ENCODE data around the gene MAP2.

MAP2 gene

GRCh38 chr2:209398463-209398862, 25.4 kb upstream of the MAP2 start:
- no peak for DNase-seq (ENCODE audit: low read depth)
- TF ChIP-seq, protein P1, sequence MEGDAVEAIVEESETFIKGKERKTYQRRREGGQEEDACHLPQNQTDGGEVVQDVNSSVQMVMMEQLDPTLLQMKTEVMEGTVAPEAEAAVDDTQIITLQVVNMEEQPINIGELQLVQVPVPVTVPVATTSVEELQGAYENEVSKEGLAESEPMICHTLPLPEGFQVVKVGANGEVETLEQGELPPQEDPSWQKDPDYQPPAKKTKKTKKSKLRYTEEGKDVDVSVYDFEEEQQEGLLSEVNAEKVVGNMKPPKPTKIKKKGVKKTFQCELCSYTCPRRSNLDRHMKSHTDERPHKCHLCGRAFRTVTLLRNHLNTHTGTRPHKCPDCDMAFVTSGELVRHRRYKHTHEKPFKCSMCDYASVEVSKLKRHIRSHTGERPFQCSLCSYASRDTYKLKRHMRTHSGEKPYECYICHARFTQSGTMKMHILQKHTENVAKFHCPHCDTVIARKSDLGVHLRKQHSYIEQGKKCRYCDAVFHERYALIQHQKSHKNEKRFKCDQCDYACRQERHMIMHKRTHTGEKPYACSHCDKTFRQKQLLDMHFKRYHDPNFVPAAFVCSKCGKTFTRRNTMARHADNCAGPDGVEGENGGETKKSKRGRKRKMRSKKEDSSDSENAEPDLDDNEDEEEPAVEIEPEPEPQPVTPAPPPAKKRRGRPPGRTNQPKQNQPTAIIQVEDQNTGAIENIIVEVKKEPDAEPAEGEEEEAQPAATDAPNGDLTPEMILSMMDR (IDR thresholded peaks at IDR 0.05; ENCODE audit: control insufficient read depth, extremely low read depth, insufficient read depth): no peak
- no peak overlapping the region for H3K4me3 ChIP-seq (ENCODE audit: low read depth, low read length)

DNA sequence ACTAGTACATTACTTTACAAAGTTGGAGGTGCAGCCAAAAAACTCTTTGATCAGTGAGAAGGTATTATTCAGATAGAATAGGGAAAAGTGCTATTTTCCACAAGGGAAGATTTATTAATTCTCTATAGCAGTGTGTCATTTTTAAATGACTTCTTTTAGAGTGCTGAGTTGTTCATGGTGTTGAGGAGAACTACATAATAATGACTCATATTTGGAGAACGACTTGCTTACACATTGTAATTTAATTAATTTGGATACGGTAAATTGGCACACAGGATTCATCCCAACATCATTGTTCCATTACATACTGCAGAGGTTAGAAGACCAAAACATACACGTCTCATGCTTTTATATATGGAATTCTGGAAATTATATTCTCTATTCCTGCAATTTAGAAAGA, 22.1 kb upstream of the MAP2 start:
- TF ChIP-seq, protein P1 (IDR thresholded peaks at IDR 0.05; ENCODE audit: control insufficient read depth, extremely low read depth, insufficient read depth): no peak
- no peak overlapping the region for H3K4me3 ChIP-seq (ENCODE audit: low read depth, low read length)
- DNase-seq (ENCODE audit: low read depth): no peak

GRCh38 chr2:209411296-209411695, 12.6 kb upstream of the MAP2 start:
- H3K4me3 ChIP-seq (ENCODE audit: low read depth, low read length): no peak overlapping the region
- DNase-seq (ENCODE audit: low read depth): no peak
- TF ChIP-seq, protein P1 (IDR thresholded peaks at IDR 0.05; ENCODE audit: control insufficient read depth, extremely low read depth, insufficient read depth): no peak

GRCh38 chr2:209411718-209412117, 12.1 kb upstream of the MAP2 start:
- TF ChIP-seq, protein P1 (IDR thresholded peaks at IDR 0.05; ENCODE audit: control insufficient read depth, extremely low read depth, insufficient read depth): no peak
- no peak overlapping the region for H3K4me3 ChIP-seq (ENCODE audit: low read depth, low read length)
- no peak for DNase-seq (ENCODE audit: low read depth)

DNA sequence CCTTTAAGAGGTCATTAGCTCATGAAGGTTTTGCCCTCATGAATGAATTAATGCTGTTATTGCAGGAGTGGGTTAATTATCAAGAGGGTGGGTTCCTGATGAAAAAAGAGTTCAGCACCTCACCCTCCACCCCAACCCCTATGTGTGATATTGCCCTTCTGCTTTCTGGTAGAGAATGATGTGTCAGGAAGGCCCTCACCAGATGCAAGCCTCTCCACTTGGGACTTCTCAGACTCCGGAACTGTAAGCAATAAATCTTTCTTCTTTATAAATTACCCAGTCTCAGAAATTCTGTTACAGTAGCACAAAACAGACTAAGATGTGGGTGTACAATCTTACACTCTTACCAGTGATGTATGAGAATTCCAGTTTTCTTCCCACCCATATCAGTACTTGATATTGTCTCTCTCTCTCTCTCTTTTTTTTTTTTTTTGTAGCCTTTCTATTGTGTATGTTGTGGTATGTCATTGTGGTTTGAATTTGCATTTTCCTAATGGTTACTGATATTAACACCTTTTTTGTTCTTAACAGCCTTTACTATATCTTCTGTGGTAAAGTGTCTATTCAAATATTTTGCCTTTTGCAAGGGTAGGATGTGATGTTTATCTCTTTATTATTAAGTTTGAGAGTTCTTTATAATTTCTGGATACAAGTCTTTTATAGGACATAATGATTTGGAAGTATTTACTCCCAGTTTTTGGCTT, 10.4 kb upstream of the MAP2 start:
- no peak overlapping the region for H3K4me3 ChIP-seq (ENCODE audit: low read depth, low read length)
- TF ChIP-seq, protein P1 (IDR thresholded peaks at IDR 0.05; ENCODE audit: control insufficient read depth, extremely low read depth, insufficient read depth): no peak
- no peak for DNase-seq (ENCODE audit: low read depth)

- TF ChIP-seq, protein P1 (IDR thresholded peaks at IDR 0.05; ENCODE audit: control insufficient read depth, extremely low read depth, insufficient read depth): no peak
- peak; percentile 59 for DNase-seq (ENCODE audit: low read depth)
- no peak overlapping the region for H3K4me3 ChIP-seq (ENCODE audit: low read depth, low read length)
Observed at GRCh38 chr2:209416913-209417312, 6.9 kb upstream of the MAP2 start.

DNA sequence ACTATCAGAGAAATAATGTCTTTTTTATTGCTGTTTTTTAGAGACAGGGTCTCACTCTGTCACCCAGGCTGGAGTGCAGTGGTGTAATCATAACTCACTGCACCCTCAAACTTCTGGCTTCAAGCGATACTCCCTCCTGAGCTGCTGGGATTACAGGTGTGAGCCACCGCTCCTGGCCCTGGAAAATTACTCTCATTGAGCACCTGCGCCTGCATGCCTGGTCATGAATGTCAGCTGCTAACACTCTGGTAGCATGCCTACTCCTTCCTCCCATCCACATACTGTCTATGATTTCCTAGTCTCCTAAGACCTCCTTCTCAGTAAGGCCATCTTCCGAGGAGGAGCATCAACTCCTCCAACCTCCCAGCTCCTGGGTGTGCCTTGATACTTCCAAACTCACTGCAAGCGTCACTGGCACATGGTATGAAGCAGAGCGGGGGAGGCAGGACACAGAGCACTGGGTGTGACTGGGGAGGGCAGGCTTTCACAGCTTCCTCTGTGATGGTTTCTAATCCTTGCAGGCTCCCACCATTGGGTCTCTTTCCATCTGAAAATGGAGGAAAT, 1.6 kb upstream of the MAP2 start:
- TF ChIP-seq, protein P1 (IDR thresholded peaks at IDR 0.05; ENCODE audit: control insufficient read depth, extremely low read depth, insufficient read depth): no peak
- DNase-seq (ENCODE audit: low read depth): no peak
- H3K4me3 ChIP-seq (ENCODE audit: low read depth, low read length): no peak overlapping the region
